Right forelimb (tissue), 1 donor: ENCODE measurements around the gene HNMT.
"Not testable (repeated sequence)": the region's sequence is repeated elsewhere in the genome, so short reads cannot be mapped to it uniquely, and the experiment has no call there.

Experiments
- DNase-seq: peaks from one replicate; pipeline ENCODE4 v3.0.0-alpha.2; 2018

HNMT gene

GRCh38 chr2:138016351-138017087 is 52.2 kb downstream of the HNMT start:
- DNase-seq: no peak

- DNase-seq: no peak
Observed at GRCh38 chr2:138017824-138018223, 53.6 kb downstream of the HNMT start.

- no peak for DNase-seq
Observed at GRCh38 chr2:138018866-138019688, 54.8 kb downstream of the HNMT start.

- no peak for DNase-seq
Observed at GRCh38 chr2:138020432-138020831, 56.2 kb downstream of the HNMT start.

- DNase-seq: no peak
Observed at GRCh38 chr2:138021154-138021553, 56.9 kb downstream of the HNMT start.

- no peak for DNase-seq
Observed at GRCh38 chr2:138023298-138023697, 59.0 kb downstream of the HNMT start.

- no peak for DNase-seq
Observed at GRCh38 chr2:138023976-138024375, 59.7 kb downstream of the HNMT start.

GRCh38 chr2:138026111-138027020 is 62.1 kb downstream of the HNMT start:
- no peak for DNase-seq

- DNase-seq: no peak
Observed at GRCh38 chr2:138028538-138028937, 64.3 kb downstream of the HNMT start.

- peak; percentile 45 for DNase-seq
Observed at GRCh38 chr2:138029276-138029675, 65.0 kb downstream of the HNMT start.

- DNase-seq: no peak
Observed at GRCh38 chr2:138030459-138030858, 66.2 kb downstream of the HNMT start.

- DNase-seq: no peak
Observed at GRCh38 chr2:138032334-138032733, 68.1 kb downstream of the HNMT start.

GRCh38 chr2:138034536-138034935 is 70.3 kb downstream of the HNMT start:
- DNase-seq: no peak

GRCh38 chr2:138035608-138036217 is 71.4 kb downstream of the HNMT start:
- no peak for DNase-seq

- DNase-seq: no peak
Observed at GRCh38 chr2:138036522-138036921, 72.2 kb downstream of the HNMT start.

- DNase-seq: no peak
Observed at GRCh38 chr2:138037090-138037489, 72.8 kb downstream of the HNMT start.

GRCh38 chr2:138040616-138041015 is 76.3 kb downstream of the HNMT start:
- no peak for DNase-seq

- DNase-seq: no peak
Observed at GRCh38 chr2:138042311-138042710, 78.0 kb downstream of the HNMT start.

- not testable (repeated sequence) for DNase-seq
Observed at GRCh38 chr2:138043588-138043987, 79.3 kb downstream of the HNMT start.

GRCh38 chr2:138058427-138058826 is 94.2 kb downstream of the HNMT start:
- no peak for DNase-seq

GRCh38 chr2:138059487-138060300 is 95.4 kb downstream of the HNMT start:
- DNase-seq: no peak

- no peak for DNase-seq
Observed at GRCh38 chr2:138060301-138060635, 96.0 kb downstream of the HNMT start.
